GOT3 (cell line): Measurements from ENCODE around the gene IRAK1.
"Not testable (repeated sequence)": the region's sequence is repeated elsewhere in the genome, so short reads cannot be mapped to it uniquely, and the experiment has no call there.

Source experiments
- DNase-seq: peaks from one replicate; lab custom pipeline; 2025; ENCODE audit warnings: mixed read lengths; lab: John Stamatoyannopoulos, UW

The IRAK1 gene

GRCh38 chrX:154018518-154019060 lies 1.1 kb downstream of the IRAK1 start:
- no peak for DNase-seq

GRCh38 chrX:154017766-154018517 lies 1.8 kb downstream of the IRAK1 start:
- no peak for DNase-seq

DNA sequence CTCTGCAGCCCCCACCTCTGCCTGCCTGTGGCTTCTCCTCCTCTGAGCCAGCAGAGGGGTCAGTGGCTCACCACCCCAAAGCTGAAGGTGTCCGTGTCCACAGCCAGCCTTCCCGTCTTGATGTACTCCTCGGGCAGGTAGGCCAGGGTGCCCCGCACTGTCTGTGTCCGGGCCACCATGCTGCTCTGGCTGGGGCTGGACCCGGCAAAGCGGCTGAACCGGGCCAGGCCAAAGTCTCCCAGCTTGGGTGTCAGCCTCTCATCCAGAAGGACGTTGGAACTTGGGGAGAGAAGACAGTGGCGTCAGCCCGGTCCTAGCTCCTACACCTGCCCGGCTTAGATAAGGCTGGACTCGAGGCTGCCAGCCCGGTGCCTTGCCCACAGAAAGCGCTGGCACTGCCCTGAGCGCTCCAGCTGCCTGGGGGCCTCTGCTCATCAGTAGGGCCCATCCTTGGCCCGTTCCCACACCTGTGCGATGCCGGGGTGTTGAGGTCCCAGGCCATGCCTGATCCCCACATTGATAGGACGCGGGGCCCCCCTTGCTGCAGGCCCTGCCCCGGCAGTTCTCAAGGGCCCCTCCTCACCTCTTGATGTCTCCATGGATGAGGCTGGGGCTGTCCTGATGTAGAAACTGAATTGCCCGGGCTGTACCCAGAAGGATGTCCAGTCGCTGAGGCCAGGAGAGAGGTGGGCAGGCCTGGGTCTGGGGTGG lies 3.2 kb downstream of the IRAK1 start:
- DNase-seq: no peak

DNA sequence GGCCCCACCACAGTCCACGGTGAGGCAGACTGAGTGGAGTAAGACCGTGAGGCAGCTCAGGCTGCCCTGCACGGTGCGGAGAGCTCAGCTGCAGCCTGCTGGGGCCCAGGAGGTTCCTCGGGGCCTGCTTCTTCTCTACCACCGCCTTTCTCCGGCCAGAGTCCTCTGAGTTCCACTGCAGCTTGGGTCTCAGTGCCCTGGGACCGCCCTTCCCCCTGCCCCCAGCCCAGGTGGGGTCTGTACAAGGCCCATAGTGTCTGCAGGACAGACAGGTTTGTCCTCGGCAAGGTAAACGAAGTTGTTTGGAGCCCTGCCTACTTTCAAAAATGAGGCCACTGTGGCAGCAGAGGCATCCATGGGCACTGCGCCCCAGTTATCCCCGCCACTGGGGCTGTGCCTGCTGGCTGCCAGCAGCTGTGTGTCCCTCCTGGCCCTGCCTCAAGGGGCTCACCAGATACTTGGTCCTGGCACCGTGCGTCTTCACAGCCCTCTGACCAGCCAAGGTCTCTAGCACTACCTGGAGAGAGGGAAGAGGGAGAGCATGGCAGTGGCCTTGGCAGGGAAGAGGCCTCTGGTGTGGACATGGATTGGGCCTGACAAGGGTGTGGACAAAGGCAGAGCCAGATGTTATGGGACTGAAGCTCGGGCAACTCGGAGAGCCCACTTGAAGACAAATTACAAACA lies 4.0 kb downstream of the IRAK1 start:
- DNase-seq: no peak

- no peak for DNase-seq
These were observed 5.0 kb downstream of the IRAK1 start for GRCh38 chrX:154014429-154015380.

- DNase-seq: no peak
These were observed 5.9 kb downstream of the IRAK1 start for GRCh38 chrX:154013614-154014360.

- DNase-seq: no peak
These were observed 6.7 kb downstream of the IRAK1 start for GRCh38 chrX:154013001-154013421.

DNA sequence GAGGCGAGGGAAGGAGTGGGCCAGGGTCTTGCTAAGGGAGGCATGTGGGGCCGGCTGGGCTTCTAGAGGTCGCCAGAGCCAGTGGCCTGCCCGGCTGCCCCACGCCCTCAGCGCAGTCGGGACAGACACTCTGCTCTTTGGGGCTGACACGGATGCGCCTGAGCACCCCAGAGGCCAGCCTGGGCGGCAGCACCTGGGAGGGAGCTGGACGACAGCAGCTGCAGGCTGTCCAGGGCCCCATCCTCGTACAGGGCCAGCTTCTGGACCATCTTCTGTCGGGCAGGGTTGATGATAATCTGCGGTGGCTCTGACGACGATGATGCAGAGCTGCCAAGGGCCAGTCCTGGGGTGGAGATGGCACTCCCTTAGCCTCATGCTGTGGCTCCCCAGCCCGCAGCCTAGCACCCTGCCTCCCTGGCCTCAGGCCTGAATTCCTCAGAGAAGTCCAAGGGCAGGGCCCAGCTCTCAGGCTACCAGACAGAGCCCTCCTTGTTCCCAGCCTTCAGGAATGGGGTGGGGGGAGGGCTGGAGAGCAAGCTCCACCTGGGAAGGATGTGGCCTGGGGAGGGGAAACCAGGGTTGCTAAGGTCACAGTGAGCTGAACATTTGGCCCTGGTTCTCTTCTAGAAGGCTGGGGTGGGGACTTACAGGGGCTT lies 7.2 kb downstream of the IRAK1 start:
- no peak for DNase-seq

DNA sequence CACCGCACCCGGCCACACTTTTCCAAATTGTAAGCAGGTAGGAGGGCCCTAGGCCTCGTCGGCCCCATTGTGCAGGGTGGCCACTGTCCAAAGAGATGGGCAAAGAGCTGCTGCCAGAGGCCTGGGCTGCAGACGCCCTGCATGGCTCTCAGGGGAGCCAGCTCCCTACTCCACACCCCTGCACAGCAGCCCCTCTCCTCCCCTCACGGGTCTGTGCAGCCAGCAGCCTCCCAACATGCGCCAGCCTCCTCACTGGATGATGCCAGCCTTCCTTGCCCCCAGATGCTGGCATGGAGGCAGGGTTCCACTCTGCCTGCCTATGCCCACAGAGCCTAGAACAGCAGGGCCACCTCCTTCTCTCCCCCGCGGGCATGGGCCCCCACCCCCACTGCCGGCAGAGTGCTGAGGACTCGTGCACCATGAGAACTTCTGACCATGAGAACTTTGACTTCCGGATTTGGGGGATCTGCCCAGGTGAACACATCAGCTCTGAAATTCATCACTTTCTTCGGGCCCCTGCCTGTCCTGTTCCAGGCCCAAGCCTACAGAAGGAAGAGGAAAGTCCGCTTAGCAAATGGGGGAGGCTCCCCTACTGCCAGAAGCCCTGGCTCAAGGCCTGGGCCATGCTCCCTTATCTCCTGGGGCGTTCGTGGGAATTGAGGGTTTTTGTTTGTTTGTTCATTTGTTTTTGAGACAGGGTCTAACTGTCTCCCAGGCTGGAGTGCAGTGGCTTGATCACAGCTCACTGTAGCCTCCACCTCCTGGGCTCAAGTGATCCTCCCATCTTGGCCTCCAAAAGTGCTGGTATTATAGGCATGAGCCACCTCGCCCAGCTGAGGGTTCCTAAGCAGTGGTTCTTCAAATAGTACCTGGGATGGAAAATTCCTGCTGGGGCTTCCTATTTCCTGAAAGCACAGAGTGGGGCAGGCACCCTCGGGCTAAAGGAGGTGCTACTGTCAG lies 8.0 kb downstream of the IRAK1 start:
- DNase-seq: no peak

DNA sequence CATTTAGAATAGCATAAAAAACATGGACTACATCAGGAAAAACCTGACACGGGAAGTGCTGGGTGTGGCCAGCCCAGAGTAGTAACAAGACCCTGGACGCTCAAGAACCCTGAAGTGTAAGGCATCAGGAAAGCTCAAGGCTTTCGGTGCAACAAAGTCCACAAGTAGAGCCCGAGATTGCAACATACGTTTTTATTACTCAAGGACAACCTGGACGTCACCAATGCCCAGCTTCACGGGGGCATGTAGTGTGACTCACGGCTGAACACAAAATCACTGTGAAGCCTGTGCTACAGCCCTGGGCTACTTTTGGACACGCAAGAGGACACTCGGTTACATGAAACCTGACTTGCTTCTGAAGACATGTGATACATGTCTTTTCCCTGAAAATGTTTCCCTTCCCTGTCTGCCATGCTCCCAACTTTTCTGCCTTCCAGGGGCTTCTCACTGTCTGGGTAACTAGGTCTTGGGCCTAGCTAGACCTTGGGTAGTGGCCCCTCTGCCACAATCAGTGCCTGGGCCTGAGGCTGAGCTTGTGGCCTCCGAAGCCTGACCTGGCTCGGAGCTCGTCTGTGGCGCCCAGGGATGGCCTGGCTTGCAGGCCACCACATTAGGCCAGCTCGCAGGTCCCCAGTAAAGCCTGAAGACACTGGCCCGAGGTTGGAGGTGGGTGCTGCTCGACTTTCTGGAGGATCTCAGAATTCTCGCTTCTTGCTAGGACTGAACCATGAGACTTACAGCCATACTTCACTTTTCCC lies 9.2 kb downstream of the IRAK1 start:
- no peak for DNase-seq

DNA sequence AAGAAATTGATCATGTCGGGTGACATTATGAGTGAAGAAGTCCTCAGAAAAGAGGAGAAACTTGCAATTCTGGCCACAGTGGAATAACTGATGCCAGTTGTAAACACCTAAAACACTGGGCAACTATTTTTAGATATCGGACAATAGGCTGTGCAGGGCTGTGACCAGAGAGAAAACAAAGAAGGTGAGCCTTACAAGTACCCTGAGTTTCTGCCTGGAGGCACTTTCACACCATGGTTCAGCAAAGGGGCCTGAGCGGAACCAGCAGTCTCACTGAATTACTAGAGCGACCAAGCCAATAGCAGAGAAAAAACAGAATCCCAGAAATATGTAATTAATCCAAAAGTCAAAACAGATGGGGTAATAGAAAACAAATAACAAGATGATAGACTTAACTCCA lies 11.2 kb downstream of the IRAK1 start:
- no peak for DNase-seq

- no peak for DNase-seq
These were observed 12.8 kb downstream of the IRAK1 start for GRCh38 chrX:154006947-154007346.

DNA sequence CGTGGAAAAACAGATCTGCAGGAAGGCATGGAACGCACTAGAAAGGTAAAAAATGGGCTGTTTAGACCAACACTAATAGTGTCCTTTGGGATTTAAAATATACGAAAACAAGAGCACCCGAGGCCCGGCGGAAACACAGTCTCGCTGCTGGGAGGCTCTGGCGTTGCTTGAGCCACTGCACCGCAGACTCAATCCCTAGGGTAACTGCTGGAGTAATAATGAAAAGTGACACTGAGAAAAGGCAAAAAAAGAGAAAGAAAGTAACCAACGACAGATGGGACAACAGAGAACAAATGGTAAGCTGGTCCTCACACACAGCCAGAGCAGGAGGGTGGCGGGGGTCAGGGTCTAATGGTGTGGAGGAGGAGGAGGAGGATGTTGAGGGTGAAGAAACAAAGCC lies 15.4 kb downstream of the IRAK1 start:
- no peak for DNase-seq

GRCh38 chrX:154002215-154002719 lies 17.4 kb downstream of the IRAK1 start:
- peak; percentile 23 for DNase-seq

DNA sequence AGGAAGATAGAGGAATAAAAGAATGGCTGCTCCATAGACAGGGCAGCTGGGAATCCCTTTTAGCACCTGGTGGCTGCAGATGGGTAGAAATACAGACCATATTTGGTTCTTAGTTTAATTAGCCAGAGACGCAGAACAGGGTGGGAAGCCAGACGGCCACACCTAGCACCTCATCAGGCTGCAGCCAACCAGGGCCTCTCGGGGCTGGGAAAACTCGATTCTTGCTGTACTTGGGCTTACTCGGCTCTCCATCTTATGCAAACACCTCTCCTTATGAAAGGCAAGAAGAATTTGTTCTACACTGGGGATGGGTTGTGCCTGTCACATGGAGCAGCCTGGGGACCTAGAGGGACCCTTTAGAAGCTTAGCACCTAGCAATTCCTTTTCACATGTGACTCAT lies 19.7 kb downstream of the IRAK1 start:
- DNase-seq: no peak

GRCh38 chrX:153999359-154000037 lies 20.2 kb downstream of the IRAK1 start:
- no peak for DNase-seq

GRCh38 chrX:153995504-153995903 lies 24.2 kb downstream of the IRAK1 start:
- DNase-seq: no peak

DNA sequence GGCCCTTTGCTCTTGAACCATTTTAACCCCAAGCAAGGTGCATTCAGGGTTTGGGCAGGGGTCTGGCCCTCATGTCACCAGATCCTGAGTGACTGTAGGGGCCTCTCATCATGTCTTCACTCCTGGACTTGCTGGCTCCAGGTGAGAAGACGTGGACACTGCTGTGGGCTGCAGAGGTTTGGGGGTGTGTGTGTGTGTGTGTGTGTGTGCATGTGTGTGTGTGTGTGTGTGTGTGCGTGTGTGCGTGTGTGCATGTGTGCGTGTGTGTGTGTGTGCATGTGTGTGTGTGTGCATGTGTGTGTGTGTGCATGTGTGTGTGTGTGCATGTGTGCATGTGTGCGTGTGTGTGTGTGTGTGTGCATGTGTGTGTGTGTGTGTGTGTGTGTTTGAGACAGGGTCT lies 25.3 kb downstream of the IRAK1 start:
- DNase-seq: not testable (repeated sequence)
